Measurements from ENCODE around the gene COX6B2.

DNA sequence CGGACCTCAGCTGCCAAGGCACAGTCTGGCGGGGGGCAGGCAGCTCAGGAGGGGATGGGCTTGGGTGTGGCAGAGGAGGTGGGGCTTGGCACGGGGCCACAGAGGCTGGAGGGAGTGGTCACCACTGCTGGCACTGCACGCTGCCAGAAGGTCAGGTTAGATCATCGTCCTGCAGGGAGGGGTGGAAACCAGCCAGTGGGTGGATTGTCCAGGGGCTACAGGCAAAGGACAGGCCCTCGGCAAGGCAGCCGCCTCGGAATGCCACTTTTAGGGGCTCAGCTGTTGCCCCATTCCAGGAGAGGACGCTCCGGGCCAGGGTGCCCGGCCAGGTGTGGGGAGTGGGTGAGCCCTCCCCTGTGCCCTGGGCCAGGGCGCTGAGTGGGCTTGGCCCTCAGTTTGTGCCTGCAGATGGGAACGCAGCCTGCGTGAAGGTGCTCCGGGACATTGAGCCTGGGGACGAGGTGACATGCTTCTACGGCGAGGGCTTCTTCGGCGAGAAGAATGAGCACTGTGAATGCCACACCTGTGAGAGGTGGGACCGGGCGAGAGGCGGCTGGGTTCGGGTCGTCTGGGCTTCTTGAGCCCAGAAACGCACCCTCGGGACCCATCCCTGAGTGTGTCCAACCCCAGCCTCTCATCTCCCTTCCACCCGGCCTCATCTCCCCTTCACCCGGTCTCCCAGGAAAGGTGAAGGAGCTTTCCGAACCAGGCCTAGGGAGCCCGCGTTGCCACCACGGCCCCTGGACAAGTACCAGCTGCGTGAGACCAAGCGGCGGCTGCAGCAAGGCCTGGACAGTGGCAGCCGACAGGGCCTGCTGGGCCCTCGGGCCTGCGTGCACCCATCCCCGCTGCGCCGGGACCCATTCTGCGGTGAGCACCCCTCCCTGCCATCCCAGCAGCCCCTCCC, 8.4 kb downstream of the COX6B2 start:
- TF ChIP-seq, protein P1, sequence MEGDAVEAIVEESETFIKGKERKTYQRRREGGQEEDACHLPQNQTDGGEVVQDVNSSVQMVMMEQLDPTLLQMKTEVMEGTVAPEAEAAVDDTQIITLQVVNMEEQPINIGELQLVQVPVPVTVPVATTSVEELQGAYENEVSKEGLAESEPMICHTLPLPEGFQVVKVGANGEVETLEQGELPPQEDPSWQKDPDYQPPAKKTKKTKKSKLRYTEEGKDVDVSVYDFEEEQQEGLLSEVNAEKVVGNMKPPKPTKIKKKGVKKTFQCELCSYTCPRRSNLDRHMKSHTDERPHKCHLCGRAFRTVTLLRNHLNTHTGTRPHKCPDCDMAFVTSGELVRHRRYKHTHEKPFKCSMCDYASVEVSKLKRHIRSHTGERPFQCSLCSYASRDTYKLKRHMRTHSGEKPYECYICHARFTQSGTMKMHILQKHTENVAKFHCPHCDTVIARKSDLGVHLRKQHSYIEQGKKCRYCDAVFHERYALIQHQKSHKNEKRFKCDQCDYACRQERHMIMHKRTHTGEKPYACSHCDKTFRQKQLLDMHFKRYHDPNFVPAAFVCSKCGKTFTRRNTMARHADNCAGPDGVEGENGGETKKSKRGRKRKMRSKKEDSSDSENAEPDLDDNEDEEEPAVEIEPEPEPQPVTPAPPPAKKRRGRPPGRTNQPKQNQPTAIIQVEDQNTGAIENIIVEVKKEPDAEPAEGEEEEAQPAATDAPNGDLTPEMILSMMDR (IDR thresholded peaks at IDR 0.05) = no peak
- TF ChIP-seq EZH2 (IDR thresholded peaks at IDR 0.05) (no peak), EZH2phosphoT487 (IDR thresholded peaks at IDR 0.05) (no peak)
